Mucosa of rectum (tissue), 2 donors: ENCODE data around the gene TRAPPC6A.

Source experiments
- H3K27ac ChIP-seq, 2 donors: one replicate each; pipeline ENCODE4 v1.7.0; 2013; ENCODE audit warnings: inconsistent platforms in 2 of 2, low read depth in 2 of 2, low read length in 2 of 2
- H3K27me3 ChIP-seq, 2 donors: one replicate each; pipeline ENCODE4 v1.7.0; 2013; ENCODE audit warnings: low read length in 2 of 2; ENCODE audit not compliant: control insufficient read depth in 2 of 2, insufficient read depth in 2 of 2
- H3K36me3 ChIP-seq, 2 donors: one replicate each; pipeline ENCODE4 v1.7.0; 2013; ENCODE audit warnings: low read length in 2 of 2; ENCODE audit not compliant: control insufficient read depth in 2 of 2, insufficient read depth in 2 of 2
- H3K4me1 ChIP-seq, 2 donors: one replicate each; pipeline ENCODE4 v1.7.0; 2013; ENCODE audit warnings: low read length in 2 of 2, mild to moderate bottlenecking in 1 of 2; ENCODE audit not compliant: control insufficient read depth in 2 of 2, insufficient read depth in 2 of 2
- H3K4me3 ChIP-seq, 2 donors: one replicate each; pipeline ENCODE4 v1.7.0; 2013; ENCODE audit warnings: low read length in 2 of 2
- H3K9ac ChIP-seq, 2 donors: one replicate each; pipeline ENCODE4 v1.7.0; 2013; ENCODE audit warnings: low read length in 2 of 2, low read depth in 1 of 2, mild to moderate bottlenecking in 1 of 2
- H3K9me3 ChIP-seq, 2 donors: one replicate each; pipeline ENCODE4 v1.7.0; 2013; ENCODE audit warnings: low read length in 2 of 2; ENCODE audit not compliant: control insufficient read depth in 2 of 2
- donor health status: healthy.
- donor health status: Normal muscosa, but diverticular disease.

The TRAPPC6A gene

GRCh38 chr19:45133661-45134060 is 44.4 kb downstream of the TRAPPC6A start:
- Histone ChIP-seq H3K27me3 (no peaks in the 10 kb centered on the region), H3K9me3 (no peaks in the 10 kb centered on the region), H3K27ac (no peak overlapping the region), H3K9ac (no peak overlapping the region), H3K4me3 (no peak overlapping the region), H3K4me1 (peaks cover 0 to 8% of the 10 kb centered on the region in 2 donors), H3K36me3 (no peaks in the 10 kb centered on the region)

DNA sequence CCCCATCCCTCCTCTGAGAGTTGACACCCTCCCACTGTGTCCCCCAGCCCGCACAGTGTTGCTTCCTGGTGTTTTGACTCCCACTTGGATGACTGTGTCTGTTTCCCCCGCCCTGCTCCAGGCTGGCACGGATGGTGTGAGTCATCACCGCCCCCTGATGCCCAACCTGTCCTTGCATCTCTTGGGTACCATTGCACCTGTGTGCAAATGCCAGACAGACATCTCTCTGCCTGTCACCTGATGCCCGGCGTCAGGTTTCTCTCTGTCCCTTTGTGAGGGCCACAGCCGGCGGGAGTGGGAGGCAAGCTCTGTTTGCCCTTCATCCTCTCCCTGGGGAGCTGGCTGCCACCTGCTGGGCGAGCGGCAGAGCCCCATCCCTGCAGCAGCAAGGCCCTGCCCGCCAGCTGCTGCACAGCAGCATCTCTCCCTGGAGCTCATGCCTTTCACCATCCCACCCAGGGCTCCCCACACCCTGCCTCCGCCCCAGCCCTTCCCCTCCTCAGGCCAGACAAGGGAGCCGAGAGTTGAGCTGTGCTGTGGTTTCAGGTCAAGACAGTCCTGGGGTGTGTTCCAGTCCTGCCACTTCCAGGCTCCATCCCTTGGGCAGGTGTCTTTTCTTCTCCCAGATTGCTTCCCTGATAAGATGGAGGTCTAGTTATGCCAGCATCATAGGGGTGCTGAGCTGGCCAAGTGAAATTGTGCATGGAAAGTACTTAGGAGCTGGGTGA is 47.0 kb downstream of the TRAPPC6A start:
- Histone ChIP-seq H3K4me1 (peaks cover under 1 to 3% of the 10 kb centered on the region in 2 donors), H3K4me3 (no peak overlapping the region), H3K36me3 (peaks cover 0 to 3% of the 10 kb centered on the region in 2 donors), H3K9me3 (no peaks in the 10 kb centered on the region), H3K9ac (no peak overlapping the region), H3K27me3 (no peaks in the 10 kb centered on the region), H3K27ac (no peak overlapping the region)

GRCh38 chr19:45130236-45130635 is 47.8 kb downstream of the TRAPPC6A start:
- no peak overlapping the region for H3K9ac ChIP-seq
- H3K27me3 ChIP-seq: no peaks in the 10 kb centered on the region
- H3K27ac ChIP-seq: no peak overlapping the region
- H3K9me3 ChIP-seq: no peaks in the 10 kb centered on the region
- no peak overlapping the region for H3K4me3 ChIP-seq
- peaks cover 5 to 6% of the 10 kb centered on the region in 2 donors for H3K4me1 ChIP-seq
- H3K36me3 ChIP-seq: peaks cover 0 to 3% of the 10 kb centered on the region in 2 donors

DNA sequence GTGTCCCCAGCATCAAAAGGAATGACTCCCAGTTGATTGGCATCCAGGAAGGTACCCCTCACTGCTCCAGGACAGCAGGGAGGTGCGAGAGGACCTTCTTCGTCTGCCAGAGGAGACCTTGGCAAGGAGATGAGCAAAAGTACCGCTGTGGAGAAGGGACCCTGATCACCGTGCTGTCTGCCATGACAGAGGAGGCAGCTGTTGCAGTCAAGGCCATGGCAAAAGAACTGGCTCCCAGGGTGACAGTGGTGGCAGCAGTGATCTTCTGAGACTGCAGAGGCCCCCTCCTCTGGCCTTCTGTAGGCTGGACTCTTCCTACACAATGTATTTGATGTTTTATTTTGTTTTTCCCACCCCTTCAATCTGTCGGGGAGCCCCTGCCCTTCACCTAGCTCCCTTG is 49.2 kb downstream of the TRAPPC6A start:
- no peak overlapping the region for H3K4me3 ChIP-seq
- no peaks in the 10 kb centered on the region for H3K27me3 ChIP-seq
- no peak overlapping the region for H3K9ac ChIP-seq
- H3K36me3 ChIP-seq: peaks cover 0 to 3% of the 10 kb centered on the region in 2 donors
- no peaks in the 10 kb centered on the region for H3K9me3 ChIP-seq
- peaks cover 5 to 6% of the 10 kb centered on the region in 2 donors for H3K4me1 ChIP-seq
- no peak overlapping the region for H3K27ac ChIP-seq

DNA sequence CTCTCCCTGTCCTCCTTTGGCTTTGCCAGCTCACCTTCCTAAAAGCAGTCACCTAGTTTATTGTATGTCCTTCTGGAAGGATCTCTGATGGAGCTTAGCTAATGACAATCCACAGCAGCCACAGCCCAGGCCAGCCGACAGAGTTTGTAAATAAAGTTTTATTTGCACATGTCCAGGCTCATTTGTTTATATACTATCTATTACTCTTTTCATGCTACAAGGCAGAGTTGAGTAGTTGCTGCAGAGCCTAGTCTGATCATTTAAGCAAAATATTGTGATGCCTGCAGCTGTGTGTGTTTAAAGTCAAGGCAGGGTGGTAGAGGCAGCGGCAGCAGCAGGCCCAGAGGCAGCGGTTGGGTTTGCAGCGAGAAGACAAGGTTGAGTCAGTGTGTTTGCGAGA is 49.9 kb downstream of the TRAPPC6A start:
- Histone ChIP-seq H3K36me3 (peaks cover 0 to 3% of the 10 kb centered on the region in 2 donors), H3K27ac (no peak overlapping the region), H3K4me3 (no peak overlapping the region), H3K27me3 (no peaks in the 10 kb centered on the region), H3K9ac (no peak overlapping the region), H3K4me1 (peaks cover 5 to 6% of the 10 kb centered on the region in 2 donors), H3K9me3 (no peaks in the 10 kb centered on the region)

- peaks cover 12 to 14% of the 10 kb centered on the region in 2 donors for H3K4me1 ChIP-seq
- no peaks in the 10 kb centered on the region for H3K9me3 ChIP-seq
- no peaks in the 10 kb centered on the region for H3K27me3 ChIP-seq
- no peak overlapping the region for H3K9ac ChIP-seq
- no peak overlapping the region for H3K4me3 ChIP-seq
- peaks cover 0 to 3% of the 10 kb centered on the region in 2 donors for H3K36me3 ChIP-seq
- H3K27ac ChIP-seq: no peak overlapping the region
Observed at GRCh38 chr19:45126654-45127053, 51.4 kb downstream of the TRAPPC6A start.

- Histone ChIP-seq H3K9me3 (no peaks in the 10 kb centered on the region), H3K4me3 (no peak overlapping the region), H3K4me1 (peaks cover 14 to 19% of the 10 kb centered on the region in 2 donors), H3K9ac (no peak overlapping the region), H3K36me3 (peaks cover 0 to 3% of the 10 kb centered on the region in 2 donors), H3K27ac (no peak overlapping the region), H3K27me3 (no peaks in the 10 kb centered on the region)
Observed at GRCh38 chr19:45125975-45126493, 52.0 kb downstream of the TRAPPC6A start.

DNA sequence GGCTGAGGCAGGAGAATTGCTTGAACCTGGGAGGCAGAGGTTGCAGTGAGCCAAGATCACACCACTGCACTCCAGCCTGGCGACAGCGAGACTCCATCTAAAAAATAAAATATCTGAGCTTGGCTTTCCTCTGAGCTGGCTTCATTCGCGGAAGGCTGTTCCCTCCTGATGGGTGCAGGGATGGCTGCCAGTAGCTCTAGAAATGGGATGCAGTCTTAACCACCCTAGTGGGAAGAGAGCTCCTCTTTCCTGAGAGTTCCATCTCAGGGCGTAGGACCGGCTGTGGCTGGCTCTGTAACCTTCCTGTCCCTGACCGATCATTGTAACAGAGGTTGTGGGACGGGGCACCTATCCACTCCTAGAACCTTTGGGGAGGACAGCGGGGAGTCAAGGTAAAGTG is 52.7 kb downstream of the TRAPPC6A start:
- H3K36me3 ChIP-seq: peaks cover 0 to 3% of the 10 kb centered on the region in 2 donors
- H3K4me3 ChIP-seq: no peak overlapping the region
- no peaks in the 10 kb centered on the region for H3K9me3 ChIP-seq
- H3K27ac ChIP-seq: no peak overlapping the region
- no peaks in the 10 kb centered on the region for H3K27me3 ChIP-seq
- H3K4me1 ChIP-seq: peaks cover 14 to 19% of the 10 kb centered on the region in 2 donors
- no peak overlapping the region for H3K9ac ChIP-seq

GRCh38 chr19:45124021-45124420 is 54.0 kb downstream of the TRAPPC6A start:
- Histone ChIP-seq H3K9ac (no peak overlapping the region), H3K4me1 (peaks cover 21 to 27% of the 10 kb centered on the region in 2 donors), H3K9me3 (no peaks in the 10 kb centered on the region), H3K27me3 (no peaks in the 10 kb centered on the region), H3K36me3 (peaks cover 0 to 3% of the 10 kb centered on the region in 2 donors), H3K4me3 (no peak overlapping the region), H3K27ac (no peak overlapping the region)

- H3K27ac ChIP-seq: no peak overlapping the region
- no peaks in the 10 kb centered on the region for H3K9me3 ChIP-seq
- H3K27me3 ChIP-seq: no peaks in the 10 kb centered on the region
- no peak overlapping the region for H3K9ac ChIP-seq
- no peak overlapping the region for H3K4me3 ChIP-seq
- peaks cover 25 to 31% of the 10 kb centered on the region in 2 donors for H3K4me1 ChIP-seq
- peaks cover 0 to 3% of the 10 kb centered on the region in 2 donors for H3K36me3 ChIP-seq
Observed at GRCh38 chr19:45123440-45123850, 54.6 kb downstream of the TRAPPC6A start.
